ENCODE measurements around the gene TPRX2.

GRCh38 chr19:47853003-47853402 is 6.0 kb upstream of the TPRX2 start:
- TF ChIP-seq GATA3 (IDR thresholded peaks at IDR 0.05; ENCODE audit: low read depth, low read length) (no peak), GATA2 (IDR thresholded peaks at IDR 0.05; ENCODE audit: low read depth, low read length) (no peak)

Measured in SH-SY5Y (cell line).